HepG2 (cell line): ENCODE measurements around the gene CNTD1. TPM values are rescaled to one million over a fixed set of nuclear protein-coding genes. Genes with fewer than 3 reads are reported as not detected.

Experiments
- EP300 ChIP-seq, 3 experiments: sonication (generic) in 1 of 3; formaldehyde crosslinking in 1 of 3; IDR thresholded peaks; 2 replicates each; pipeline versions ENCODE4 v1.5.1 to v1.6.1; 2011 to 2020; ENCODE audit warnings: low read depth in 2 of 3, low read length in 2 of 3, borderline replicate concordance in 1 of 3, improper control_type of control experiment in 1 of 3, mild to moderate bottlenecking in 1 of 3, missing genetic modification reagents in 1 of 3, moderate library complexity in 1 of 3
- FOXA1 ChIP-seq, 2 experiments: fragments of 450-650 bp in 1 of 2; sonication (generic) in 1 of 2; formaldehyde crosslinking in 1 of 2; IDR thresholded peaks; 2 replicates each; pipeline versions ENCODE4 v1.4.0 to v1.6.1; 2016 to 2020; ENCODE audit warnings: missing genetic modification reagents in 1 of 2
- GABPA ChIP-seq, 2 experiments: IDR thresholded peaks; 2 replicates each; pipeline ENCODE4 v1.6.1; 2011 to 2016; ENCODE audit warnings: low read depth in 2 of 2, low read length in 1 of 2, missing biosample characterization in 1 of 2, missing genetic modification characterization in 1 of 2
- NAIF1 ChIP-seq: sonication (generic); formaldehyde crosslinking; IDR thresholded peaks from 2 replicates; pipeline ENCODE4 v1.5.0; 2020; ENCODE audit warnings: mild to moderate bottlenecking, missing genetic modification reagents, borderline replicate concordance
- NCOR1 ChIP-seq: fragments of 200-600 bp; sonication (generic); IDR thresholded peaks from 2 replicates; pipeline ENCODE4 v1.7.0; 2017; ENCODE audit warnings: antibody characterized with exemption, low read length, borderline replicate concordance
- RFX5 ChIP-seq: IDR thresholded peaks from 2 replicates; pipeline ENCODE4 v1.6.1; 2011; ENCODE audit warnings: low read depth, low read length, improper control_type of control experiment
- ZNF460 ChIP-seq: sonication (generic); formaldehyde crosslinking; IDR thresholded peaks from 2 replicates; pipeline ENCODE4 v1.5.1; 2020; ENCODE audit warnings: missing genetic modification reagents, mild to moderate bottlenecking, borderline replicate concordance
- ZNF766 ChIP-seq: sonication (generic); formaldehyde crosslinking; IDR thresholded peaks from 2 replicates; pipeline ENCODE4 v1.5.0; 2020; ENCODE audit warnings: missing genetic modification reagents, borderline replicate concordance
- ZSCAN9 ChIP-seq: IDR thresholded peaks from 2 replicates; pipeline ENCODE4 v1.6.1; 2016; ENCODE audit warnings: borderline replicate concordance
- polyA plus RNA-seq, 8 experiments: library from polyadenylated mRNA; depleted of rRNA in 3 of 8; stranded (reverse) in 7 of 8; unstranded in 1 of 8; fragments of >200 nt; fragmentation: Illumina TruSeq in 4 of 8; extraction: Trizol in 4 of 8; gene quantifications; 2 replicates each; pipeline versions ENCODE4 v1.2.1 to v1.2.3, GENCODE V29; 2011 to 2016; ENCODE audit warnings: low read depth in 4 of 8, missing spikeins in 1 of 8, mixed read lengths in 1 of 8; ENCODE audit not compliant: insufficient read depth in 1 of 8
- total RNA-seq, 5 experiments: library from RNA; depleted of rRNA; stranded (reverse); fragments of >200 nt; fragmentation: Illumina TruSeq; extraction: Trizol; gene quantifications; 2 replicates each; pipeline ENCODE4 v1.2.3, GENCODE V29; 2016; ENCODE audit warnings: low read depth in 1 of 5
- TF ChIP-seq, protein P1 (sequence below): sonication (generic); formaldehyde crosslinking; conservative IDR thresholded peaks from 2 replicates; pipeline ENCODE4 v1.8.1; 2023; ENCODE audit warnings: missing genetic modification reagents
- TF ChIP-seq, protein P2 (sequence below): sonication (generic); formaldehyde crosslinking; IDR thresholded peaks from 2 replicates; pipeline ENCODE4 v1.8.0; 2022; ENCODE audit warnings: mild to moderate bottlenecking, missing genetic modification reagents; ENCODE audit not compliant: insufficient replicate concordance
- TF ChIP-seq, protein P3 (sequence below): sonication (generic); formaldehyde crosslinking; conservative IDR thresholded peaks from 2 replicates; pipeline ENCODE4 v1.8.0; 2022; ENCODE audit warnings: mild to moderate bottlenecking, moderate library complexity, missing genetic modification reagents
- TF ChIP-seq, protein P4 (sequence below): sonication (generic); formaldehyde crosslinking; IDR thresholded peaks from 2 replicates; pipeline ENCODE4 v1.8.0; 2022; ENCODE audit warnings: missing genetic modification reagents, mild to moderate bottlenecking, moderate library complexity, borderline replicate concordance
- TF ChIP-seq, protein P5 (sequence below): sonication (generic); formaldehyde crosslinking; IDR thresholded peaks from 2 replicates; pipeline ENCODE4 v1.5.0; 2020; ENCODE audit warnings: missing genetic modification reagents
- TF ChIP-seq, protein P6 (sequence below): sonication (generic); formaldehyde crosslinking; IDR thresholded peaks from 2 replicates; pipeline ENCODE4 v1.5.0; 2020; ENCODE audit warnings: missing genetic modification reagents, mild to moderate bottlenecking, borderline replicate concordance
- TF ChIP-seq, protein P7 (sequence below): IDR thresholded peaks from 2 replicates; pipeline ENCODE4 v1.6.1; 2016; ENCODE audit warnings: mild to moderate bottlenecking, missing biosample characterization, missing genetic modification reagents

CNTD1 gene
- total and polyA plus RNA-seq, 2 of the 13 experiments (the other 11 are each of a cell fraction or from before 2014, with no cell fraction given) = 0.11 to 0.15 TPM

DNA sequence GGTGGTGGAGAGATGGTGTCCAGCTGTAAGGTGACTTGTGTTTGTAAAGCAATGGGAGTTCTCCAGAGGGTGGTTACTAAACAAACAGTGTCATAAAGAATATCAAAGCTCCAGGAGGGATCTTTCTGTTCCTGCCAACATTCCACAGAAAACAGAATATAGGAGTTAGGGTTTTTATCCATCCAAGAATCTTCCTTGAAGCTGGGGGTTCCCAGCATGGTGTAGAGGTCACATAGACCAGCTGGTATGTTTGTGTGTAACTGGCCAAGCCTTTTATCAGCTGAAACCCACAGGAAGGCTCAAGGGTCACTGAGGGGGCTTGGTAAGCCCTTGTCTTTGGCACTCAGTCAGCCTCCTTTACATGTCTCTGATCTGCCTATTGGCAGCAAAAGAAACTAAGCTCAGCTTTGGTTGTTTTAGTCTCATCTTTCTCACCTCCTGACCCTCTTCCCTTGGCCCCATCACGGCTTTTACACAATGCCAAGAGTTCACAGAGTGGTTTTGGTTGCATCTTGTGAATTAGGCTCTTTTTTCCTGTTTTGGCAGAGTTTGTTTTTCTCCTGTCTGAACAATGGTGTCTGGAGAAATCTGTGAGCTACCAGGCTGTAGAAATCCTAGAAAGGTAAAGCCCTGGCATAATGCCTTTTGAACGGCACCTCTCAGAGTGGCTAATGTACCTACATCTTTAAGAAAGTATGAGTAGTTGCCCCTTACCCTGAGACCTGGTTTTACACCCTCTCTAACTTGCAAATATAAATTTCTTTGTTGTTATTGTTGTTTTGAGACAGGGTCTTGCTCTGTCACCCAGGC, 4.6 kb downstream of the CNTD1 start (continued):
- TF ChIP-seq NAIF1 (CRISPR knock-in tag) (no peak), NCOR1 (peak; percentile 71; the same call in 1 of the 2 replicates), FOXA1 (IDR thresholded peaks at IDR 0.05) (no peak), FOXA1 (CRISPR knock-in tag; IDR thresholded peaks at IDR 0.05) (no peak), RFX5 (no peak), EP300 (IDR thresholded peaks at IDR 0.05; ENCODE audit: low read depth in 2 of 2, low read length in 2 of 2) (peak in 1 of 2 experiments; percentile 57; a peak in 1 of 4 replicates), EP300 (CRISPR knock-in tag; IDR thresholded peaks at IDR 0.05; ENCODE audit: borderline replicate concordance) (no peak; the same call in 1 of the 2 replicates), ZNF460 (no peak), ZNF766 (CRISPR knock-in tag) (no peak), GABPA (IDR thresholded peaks at IDR 0.05; ENCODE audit: low read depth, low read length) (no peak), GABPA (CRISPR knock-in tag; IDR thresholded peaks at IDR 0.05; ENCODE audit: low read depth) (no peak; the same call in 1 of the 2 replicates), ZSCAN9 (CRISPR knock-in tag) (no peak)
- TF ChIP-seq, protein P1, sequence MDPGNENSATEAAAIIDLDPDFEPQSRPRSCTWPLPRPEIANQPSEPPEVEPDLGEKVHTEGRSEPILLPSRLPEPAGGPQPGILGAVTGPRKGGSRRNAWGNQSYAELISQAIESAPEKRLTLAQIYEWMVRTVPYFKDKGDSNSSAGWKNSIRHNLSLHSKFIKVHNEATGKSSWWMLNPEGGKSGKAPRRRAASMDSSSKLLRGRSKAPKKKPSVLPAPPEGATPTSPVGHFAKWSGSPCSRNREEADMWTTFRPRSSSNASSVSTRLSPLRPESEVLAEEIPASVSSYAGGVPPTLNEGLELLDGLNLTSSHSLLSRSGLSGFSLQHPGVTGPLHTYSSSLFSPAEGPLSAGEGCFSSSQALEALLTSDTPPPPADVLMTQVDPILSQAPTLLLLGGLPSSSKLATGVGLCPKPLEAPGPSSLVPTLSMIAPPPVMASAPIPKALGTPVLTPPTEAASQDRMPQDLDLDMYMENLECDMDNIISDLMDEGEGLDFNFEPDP (CRISPR knock-in tag) = no peak
- TF ChIP-seq, protein P2, sequence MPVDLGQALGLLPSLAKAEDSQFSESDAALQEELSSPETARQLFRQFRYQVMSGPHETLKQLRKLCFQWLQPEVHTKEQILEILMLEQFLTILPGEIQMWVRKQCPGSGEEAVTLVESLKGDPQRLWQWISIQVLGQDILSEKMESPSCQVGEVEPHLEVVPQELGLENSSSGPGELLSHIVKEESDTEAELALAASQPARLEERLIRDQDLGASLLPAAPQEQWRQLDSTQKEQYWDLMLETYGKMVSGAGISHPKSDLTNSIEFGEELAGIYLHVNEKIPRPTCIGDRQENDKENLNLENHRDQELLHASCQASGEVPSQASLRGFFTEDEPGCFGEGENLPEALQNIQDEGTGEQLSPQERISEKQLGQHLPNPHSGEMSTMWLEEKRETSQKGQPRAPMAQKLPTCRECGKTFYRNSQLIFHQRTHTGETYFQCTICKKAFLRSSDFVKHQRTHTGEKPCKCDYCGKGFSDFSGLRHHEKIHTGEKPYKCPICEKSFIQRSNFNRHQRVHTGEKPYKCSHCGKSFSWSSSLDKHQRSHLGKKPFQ (CRISPR knock-in tag) = no peak
- TF ChIP-seq, protein P3, sequence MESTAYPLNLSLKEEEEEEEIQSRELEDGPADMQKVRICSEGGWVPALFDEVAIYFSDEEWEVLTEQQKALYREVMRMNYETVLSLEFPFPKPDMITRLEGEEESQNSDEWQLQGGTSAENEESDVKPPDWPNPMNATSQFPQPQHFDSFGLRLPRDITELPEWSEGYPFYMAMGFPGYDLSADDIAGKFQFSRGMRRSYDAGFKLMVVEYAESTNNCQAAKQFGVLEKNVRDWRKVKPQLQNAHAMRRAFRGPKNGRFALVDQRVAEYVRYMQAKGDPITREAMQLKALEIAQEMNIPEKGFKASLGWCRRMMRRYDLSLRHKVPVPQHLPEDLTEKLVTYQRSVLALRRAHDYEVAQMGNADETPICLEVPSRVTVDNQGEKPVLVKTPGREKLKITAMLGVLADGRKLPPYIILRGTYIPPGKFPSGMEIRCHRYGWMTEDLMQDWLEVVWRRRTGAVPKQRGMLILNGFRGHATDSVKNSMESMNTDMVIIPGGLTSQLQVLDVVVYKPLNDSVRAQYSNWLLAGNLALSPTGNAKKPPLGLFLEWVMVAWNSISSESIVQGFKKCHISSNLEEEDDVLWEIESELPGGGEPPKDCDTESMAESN (CRISPR knock-in tag) = peak; percentile 26; the same call in 1 of the 2 replicates
- TF ChIP-seq, protein P4, sequence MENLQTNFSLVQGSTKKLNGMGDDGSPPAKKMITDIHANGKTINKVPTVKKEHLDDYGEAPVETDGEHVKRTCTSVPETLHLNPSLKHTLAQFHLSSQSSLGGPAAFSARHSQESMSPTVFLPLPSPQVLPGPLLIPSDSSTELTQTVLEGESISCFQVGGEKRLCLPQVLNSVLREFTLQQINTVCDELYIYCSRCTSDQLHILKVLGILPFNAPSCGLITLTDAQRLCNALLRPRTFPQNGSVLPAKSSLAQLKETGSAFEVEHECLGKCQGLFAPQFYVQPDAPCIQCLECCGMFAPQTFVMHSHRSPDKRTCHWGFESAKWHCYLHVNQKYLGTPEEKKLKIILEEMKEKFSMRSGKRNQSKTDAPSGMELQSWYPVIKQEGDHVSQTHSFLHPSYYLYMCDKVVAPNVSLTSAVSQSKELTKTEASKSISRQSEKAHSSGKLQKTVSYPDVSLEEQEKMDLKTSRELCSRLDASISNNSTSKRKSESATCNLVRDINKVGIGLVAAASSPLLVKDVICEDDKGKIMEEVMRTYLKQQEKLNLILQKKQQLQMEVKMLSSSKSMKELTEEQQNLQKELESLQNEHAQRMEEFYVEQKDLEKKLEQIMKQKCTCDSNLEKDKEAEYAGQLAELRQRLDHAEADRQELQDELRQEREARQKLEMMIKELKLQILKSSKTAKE (CRISPR knock-in tag) = no peak
- TF ChIP-seq, protein P5, sequence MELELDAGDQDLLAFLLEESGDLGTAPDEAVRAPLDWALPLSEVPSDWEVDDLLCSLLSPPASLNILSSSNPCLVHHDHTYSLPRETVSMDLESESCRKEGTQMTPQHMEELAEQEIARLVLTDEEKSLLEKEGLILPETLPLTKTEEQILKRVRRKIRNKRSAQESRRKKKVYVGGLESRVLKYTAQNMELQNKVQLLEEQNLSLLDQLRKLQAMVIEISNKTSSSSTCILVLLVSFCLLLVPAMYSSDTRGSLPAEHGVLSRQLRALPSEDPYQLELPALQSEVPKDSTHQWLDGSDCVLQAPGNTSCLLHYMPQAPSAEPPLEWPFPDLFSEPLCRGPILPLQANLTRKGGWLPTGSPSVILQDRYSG = no peak
- TF ChIP-seq, protein P6, sequence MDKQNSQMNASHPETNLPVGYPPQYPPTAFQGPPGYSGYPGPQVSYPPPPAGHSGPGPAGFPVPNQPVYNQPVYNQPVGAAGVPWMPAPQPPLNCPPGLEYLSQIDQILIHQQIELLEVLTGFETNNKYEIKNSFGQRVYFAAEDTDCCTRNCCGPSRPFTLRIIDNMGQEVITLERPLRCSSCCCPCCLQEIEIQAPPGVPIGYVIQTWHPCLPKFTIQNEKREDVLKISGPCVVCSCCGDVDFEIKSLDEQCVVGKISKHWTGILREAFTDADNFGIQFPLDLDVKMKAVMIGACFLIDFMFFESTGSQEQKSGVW (CRISPR knock-in tag) = no peak
- TF ChIP-seq, protein P7, sequence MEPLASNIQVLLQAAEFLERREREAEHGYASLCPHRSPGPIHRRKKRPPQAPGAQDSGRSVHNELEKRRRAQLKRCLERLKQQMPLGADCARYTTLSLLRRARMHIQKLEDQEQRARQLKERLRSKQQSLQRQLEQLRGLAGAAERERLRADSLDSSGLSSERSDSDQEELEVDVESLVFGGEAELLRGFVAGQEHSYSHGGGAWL = no peak
